ENCODE results near the gene PRSS36. TPM values are rescaled to one million over a fixed set of nuclear protein-coding genes. Genes with fewer than 3 reads are reported as not detected.

Gene PRSS36
- total and polyA plus RNA-seq, 12 donors: 0.89 to 18.3 (median 7.4) TPM

GRCh38 chr16:31130899-31131298, 19.0 kb downstream of the PRSS36 start:
- 85 to 95% (median 90%) methylated on average over 2 to 6 of the region's 6 CpGs for WGBS, 4 donors
- DNase-seq: no peak
- Histone ChIP-seq H3K9me3 (replicated peaks in 1 of 3) (no peaks in the 10 kb centered on the region), H3K36me3 (replicated peaks in 1 of 2) (peaks cover 0 to 37% of the 10 kb centered on the region in 2 donors), H3K27ac (no peak overlapping the region), H3K4me3 (no peak overlapping the region), H3K4me1 (replicated peaks in 1 of 2) (no peaks in the 10 kb centered on the region), H3K27me3 (no peaks in the 10 kb centered on the region)
- intact Hi-C loops (cut with DNase I): no loop called here
- TF ChIP-seq POLR2A (IDR thresholded peaks at IDR 0.05) (no peak), CTCF (IDR thresholded peaks at IDR 0.05) (no peak)

- Histone ChIP-seq H3K27me3 (no peaks in the 10 kb centered on the region), H3K4me1 (replicated peaks in 1 of 2) (no peaks in the 10 kb centered on the region), H3K4me3 (no peak overlapping the region), H3K9me3 (replicated peaks in 1 of 3) (no peaks in the 10 kb centered on the region), H3K27ac (peak overlapping the region in 2 of 5 donors; percentile 78 to 93), H3K36me3 (replicated peaks in 1 of 2) (peaks cover 0 to 37% of the 10 kb centered on the region in 2 donors)
- DNase-seq: no peak
- WGBS, 4 donors: 83 to 90% (median 85%) methylated on average over 2 to 10 of the region's 10 CpGs
- TF ChIP-seq CTCF (IDR thresholded peaks at IDR 0.05) (no peak), POLR2A (IDR thresholded peaks at IDR 0.05) (no peak)
- intact Hi-C loops (cut with DNase I): no loop called here
These were observed 19.5 kb downstream of the PRSS36 start for GRCh38 chr16:31130336-31130891.

GRCh38 chr16:31129568-31130335, 20.1 kb downstream of the PRSS36 start:
- H3K36me3 ChIP-seq (replicated peaks in 1 of 2): peaks cover 0 to 41% of the 10 kb centered on the region in 2 donors
- no peaks in the 10 kb centered on the region for H3K9me3 ChIP-seq (replicated peaks in 1 of 3)
- H3K4me1 ChIP-seq (replicated peaks in 1 of 2): no peaks in the 10 kb centered on the region
- peak in 4 of 7 donors; percentile 35 to 69 (median 54) for DNase-seq
- no peak overlapping the region for H3K4me3 ChIP-seq
- 68 to 78% (median 74%) methylated on average over 16 to 29 of the region's 29 CpGs for WGBS, 4 donors
- no peaks in the 10 kb centered on the region for H3K27me3 ChIP-seq
- H3K27ac ChIP-seq: peak overlapping the region in 4 of 5 donors; percentile 41 to 93 (median 68)
- intact Hi-C loops (cut with DNase I): no loop called here
- TF ChIP-seq CTCF (IDR thresholded peaks at IDR 0.05) (no peak), POLR2A (IDR thresholded peaks at IDR 0.05) (no peak)

GRCh38 chr16:31128711-31129567, 20.9 kb downstream of the PRSS36 start:
- TF ChIP-seq CTCF (IDR thresholded peaks at IDR 0.05) (no peak), POLR2A (IDR thresholded peaks at IDR 0.05) (peak in 1 of 2 donors; percentile 17)
- no peaks in the 10 kb centered on the region for H3K4me1 ChIP-seq (replicated peaks in 1 of 2)
- WGBS, 4 donors: 76 to 81% (median 77%) methylated on average over 9 to 14 of the region's 14 CpGs
- peak in 4 of 7 donors; percentile 31 to 73 (median 58) for DNase-seq
- no peak overlapping the region for H3K4me3 ChIP-seq
- intact Hi-C loops (cut with DNase I): no loop called here
- peak overlapping the region; percentile 30 to 93 (median 57) for H3K27ac ChIP-seq
- no peaks in the 10 kb centered on the region for H3K9me3 ChIP-seq (replicated peaks in 1 of 3)
- no peaks in the 10 kb centered on the region for H3K27me3 ChIP-seq
- H3K36me3 ChIP-seq (replicated peaks in 1 of 2): peaks cover 0 to 48% of the 10 kb centered on the region in 2 donors
